HL-60 (cell line): ENCODE data around the gene ATMIN.

Source experiments
- DNase-seq, 2 experiments: peaks; one replicate each; pipeline ENCODE4 v3.0.0-alpha.2; 2010 to 2020; ENCODE audit warnings: low read depth in 1 of 2, low spot score in 1 of 2
- H3K27ac ChIP-seq: fragments of 250-450 bp; sonication (Bioruptor Pico); replicated peaks from 2 replicates; pipeline ENCODE4 v1.5.1; 2020; ENCODE audit warnings: mild to moderate bottlenecking, moderate library complexity
- H3K27me3 ChIP-seq: fragments of 250-450 bp; sonication (Bioruptor Pico); 2 replicates; pipeline ENCODE4 v1.5.1; 2021; ENCODE audit warnings: mild to moderate bottlenecking, moderate library complexity; ENCODE audit not compliant: insufficient read depth, poor library complexity, severe bottlenecking
- H3K4me3 ChIP-seq: replicated peaks from 2 replicates; pipeline ENCODE4 v1.5.1; 2011; ENCODE audit warnings: mild to moderate bottlenecking, control low read depth, low read length; ENCODE audit not compliant: insufficient read depth
- GABPA ChIP-seq: IDR thresholded peaks from 2 replicates; pipeline ENCODE4 v1.6.1; 2012; ENCODE audit warnings: low read depth
- POLR2AphosphoS5 ChIP-seq: IDR thresholded peaks from 2 replicates; pipeline ENCODE4 v1.6.1; 2012; ENCODE audit warnings: low read depth
- REST ChIP-seq: IDR thresholded peaks from 2 replicates; pipeline ENCODE4 v1.6.1; 2012; ENCODE audit warnings: low read depth; ENCODE audit not compliant: insufficient replicate concordance
- SPI1 ChIP-seq: IDR thresholded peaks from 2 replicates; pipeline ENCODE4 v1.6.1; 2012; ENCODE audit warnings: low read depth, mild to moderate bottlenecking, borderline replicate concordance
- TF ChIP-seq, protein P1 (sequence below): IDR thresholded peaks from one replicate; pipeline ENCODE4 v1.5.1; 2011; ENCODE audit warnings: low read length, control low read depth, inconsistent platforms; ENCODE audit not compliant: insufficient read depth

ATMIN gene

DNA sequence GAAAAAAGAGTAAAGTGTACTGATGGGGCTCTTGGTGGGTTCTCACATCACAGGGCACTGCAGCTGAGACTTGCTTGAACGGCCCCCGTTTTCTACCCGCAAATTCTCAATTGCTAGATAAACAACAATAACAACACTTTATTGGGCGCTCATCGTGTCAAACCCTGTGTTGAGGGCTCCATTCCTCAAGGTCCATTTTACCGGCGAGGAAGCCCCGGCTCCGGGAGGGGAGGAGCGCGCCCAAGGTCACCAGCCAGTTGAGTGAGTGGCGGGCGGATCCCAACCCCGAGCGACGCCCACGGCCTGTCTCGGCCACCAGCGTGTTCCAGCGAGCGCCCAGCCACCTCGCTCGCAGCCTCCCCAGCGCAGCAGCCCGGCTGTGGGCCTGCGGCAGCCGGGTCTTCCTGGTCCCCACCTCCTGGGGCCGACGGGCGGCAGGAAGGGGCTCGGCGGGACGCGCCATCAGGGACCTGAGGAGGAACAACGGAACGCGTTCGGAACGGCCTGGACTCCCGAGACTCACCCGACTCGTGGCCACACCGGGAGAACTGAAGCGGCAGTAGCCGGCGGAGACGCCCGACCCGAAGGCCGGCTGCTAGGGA, 29.3 kb upstream of the ATMIN start:
- peak in 1 of 2 experiments; percentile 66 for DNase-seq
- no peak for TF ChIP-seq GABPA
- TF ChIP-seq, protein P1, sequence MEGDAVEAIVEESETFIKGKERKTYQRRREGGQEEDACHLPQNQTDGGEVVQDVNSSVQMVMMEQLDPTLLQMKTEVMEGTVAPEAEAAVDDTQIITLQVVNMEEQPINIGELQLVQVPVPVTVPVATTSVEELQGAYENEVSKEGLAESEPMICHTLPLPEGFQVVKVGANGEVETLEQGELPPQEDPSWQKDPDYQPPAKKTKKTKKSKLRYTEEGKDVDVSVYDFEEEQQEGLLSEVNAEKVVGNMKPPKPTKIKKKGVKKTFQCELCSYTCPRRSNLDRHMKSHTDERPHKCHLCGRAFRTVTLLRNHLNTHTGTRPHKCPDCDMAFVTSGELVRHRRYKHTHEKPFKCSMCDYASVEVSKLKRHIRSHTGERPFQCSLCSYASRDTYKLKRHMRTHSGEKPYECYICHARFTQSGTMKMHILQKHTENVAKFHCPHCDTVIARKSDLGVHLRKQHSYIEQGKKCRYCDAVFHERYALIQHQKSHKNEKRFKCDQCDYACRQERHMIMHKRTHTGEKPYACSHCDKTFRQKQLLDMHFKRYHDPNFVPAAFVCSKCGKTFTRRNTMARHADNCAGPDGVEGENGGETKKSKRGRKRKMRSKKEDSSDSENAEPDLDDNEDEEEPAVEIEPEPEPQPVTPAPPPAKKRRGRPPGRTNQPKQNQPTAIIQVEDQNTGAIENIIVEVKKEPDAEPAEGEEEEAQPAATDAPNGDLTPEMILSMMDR: no peak
- TF ChIP-seq REST: no peak
- TF ChIP-seq SPI1: no peak
- TF ChIP-seq POLR2AphosphoS5: no peak
- Histone ChIP-seq H3K4me3 (peak overlapping the region; percentile 88), H3K27me3 (no peaks in the 10 kb centered on the region), H3K27ac (peak overlapping the region; percentile 99)

GRCh38 chr16:81006813-81007695, 28.6 kb upstream of the ATMIN start, which contains the start of the genes CENPN and CMC2:
Gene CENPN (plus strand): TSS chr16:81007214. CDS start chr16:81011940, 4,726 bp downstream.
Gene CMC2 (minus strand): TSS chr16:81006885. CDS start chr16:80997394, 9,491 bp downstream.
- no peaks in the 10 kb centered on the region for H3K27me3 ChIP-seq
- H3K4me3 ChIP-seq: peak within 1 kb of the TSS; percentile 88
- H3K27ac ChIP-seq: peak within 1 kb of the TSS; percentile 99
- peak; percentile 95 to 98 for DNase-seq
- peak; percentile 88 for TF ChIP-seq POLR2AphosphoS5
- no peak for TF ChIP-seq REST

DNA sequence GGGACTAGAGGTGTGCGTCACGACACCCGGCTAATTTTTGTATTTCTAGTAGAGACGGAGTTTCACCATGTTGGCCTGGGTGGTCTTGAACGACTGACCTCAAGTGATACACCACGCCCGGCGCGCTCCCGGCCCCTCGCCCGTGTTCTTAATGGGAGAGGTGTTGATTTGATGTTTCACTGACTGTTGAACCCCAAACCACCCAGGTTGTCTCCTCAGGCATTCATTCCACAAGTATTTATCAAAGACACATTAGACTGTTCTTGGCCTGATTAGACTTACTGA, 27.2 kb upstream of the ATMIN start:
- peak overlapping the region; percentile 88 for H3K4me3 ChIP-seq
- TF ChIP-seq SPI1: no peak
- TF ChIP-seq, protein P1: no peak
- TF ChIP-seq REST: no peak
- TF ChIP-seq GABPA: no peak
- TF ChIP-seq POLR2AphosphoS5: no peak

More for the DNA sequence above, 27.2 kb upstream of the ATMIN start:
- DNase-seq: no peak
- H3K27me3 ChIP-seq: no peaks in the 10 kb centered on the region
- H3K27ac ChIP-seq: peak overlapping the region; percentile 99
